Right lobe of liver (tissue), 6 donors: ENCODE measurements around the gene OR8B4. TPM values are rescaled to one million over a fixed set of nuclear protein-coding genes. Genes with fewer than 3 reads are reported as not detected.
A peak's percentile ranks its signal among the peaks of the same experiment; 100 is the strongest.
"Not testable (repeated sequence)": the region's sequence is repeated elsewhere in the genome, so short reads cannot be mapped to it uniquely, and the experiment has no call there.

Experiments used
- ATAC-seq, 4 donors: fragments of 200-7000 bp; cut with Tn5 transposase; one replicate each; pipeline ENCODE4 v1.9.1; 2020; ENCODE audit warnings: mild to moderate bottlenecking in 4 of 4, moderate library complexity in 4 of 4
- DNase-seq, 3 donors: peaks; one replicate each; pipeline ENCODE4 v3.0.0-alpha.2; 2020
- H3K27ac ChIP-seq, 3 donors: fragments of 200-600 bp; one replicate each; pipeline ENCODE4 v1.8.0; 2022
- H3K27me3 ChIP-seq, 2 donors: fragments of 200-600 bp; one replicate each; pipeline ENCODE4 v1.8.0; 2022
- H3K36me3 ChIP-seq, 4 donors: fragments of 200-600 bp; sonication (generic) in 1 of 4; one replicate each; pipeline versions ENCODE4 v1.5.1 to v1.8.0; 2017 to 2022; ENCODE audit warnings: control low read depth in 1 of 4
- H3K4me1 ChIP-seq, 4 donors: fragments of 200-600 bp; sonication (generic) in 1 of 4; one replicate each; pipeline versions ENCODE4 v1.5.1 to v1.8.0; 2017 to 2022; ENCODE audit warnings: control low read depth in 1 of 4
- H3K4me3 ChIP-seq, 3 donors: fragments of 200-600 bp; one replicate each; pipeline ENCODE4 v1.8.0; 2022
- H3K9me3 ChIP-seq, 4 donors: fragments of 200-600 bp; sonication (generic) in 1 of 4; one replicate each; pipeline versions ENCODE4 v1.5.1 to v1.8.0; 2017 to 2022; ENCODE audit warnings: control low read depth in 1 of 4
- POLR2A ChIP-seq: fragments of 450-650 bp; IDR thresholded peaks from one replicate; pipeline ENCODE4 v1.6.1; 2017; ENCODE audit warnings: antibody characterized with exemption, mild to moderate bottlenecking
- WGBS: methylation state at CpG from one replicate; pipeline ENCODE4 v1.1.6; 2018; ENCODE audit warnings: low coverage, low lambda C conversion rate; ENCODE audit not compliant: insufficient coverage; ENCODE audit errors: missing lambda C conversion rate; 5-methylcytosine and 5-hydroxymethylcytosine counted together
- intact Hi-C, 2 donors: fragments of 100-400 bp; cut with DNase I; formaldehyde crosslinking; loops; one replicate each; pipeline versions ENCODE4 v1.11.2 to v1.14.1; 2022
- total RNA-seq, 6 experiments: library from RNA; depleted of rRNA in 2 of 6; stranded (reverse); fragments of >200 nt in 2 of 6; fragmentation: NEBNext Ultra II Directional in 3 of 6; extraction: Animal tissue kit (Norgen Biotek cat#: 25700) in 3 of 6; gene quantifications; one replicate each; pipeline versions ENCODE4 v1.1.0 to v1.2.4, GENCODE V29; 2016 to 2023
- TF ChIP-seq, protein P1 (sequence below), 4 donors: fragments of 200-600 bp in 3 of 4; fragments of 450-650 bp in 1 of 4; IDR thresholded peaks; one replicate each; pipeline versions ENCODE4 v1.5.1 to v1.8.0; 2016 to 2022; ENCODE audit warnings: antibody characterized with exemption in 4 of 4, mild to moderate bottlenecking in 2 of 4
- donor health status: DM: no; HTN: yes; CAD: no.
- donor health status: DM: no; HTN: no; CAD: no.
- donor health status: DM: no; HTN: no; CAD: no.
- donor health status: DM: no; HTN: yes; CAD: no.
- donor health status: DM: no; HTN: yes; CAD: no.

Gene OR8B4
- total RNA-seq, 6 experiments from 2014 or later: not detected

DNA sequence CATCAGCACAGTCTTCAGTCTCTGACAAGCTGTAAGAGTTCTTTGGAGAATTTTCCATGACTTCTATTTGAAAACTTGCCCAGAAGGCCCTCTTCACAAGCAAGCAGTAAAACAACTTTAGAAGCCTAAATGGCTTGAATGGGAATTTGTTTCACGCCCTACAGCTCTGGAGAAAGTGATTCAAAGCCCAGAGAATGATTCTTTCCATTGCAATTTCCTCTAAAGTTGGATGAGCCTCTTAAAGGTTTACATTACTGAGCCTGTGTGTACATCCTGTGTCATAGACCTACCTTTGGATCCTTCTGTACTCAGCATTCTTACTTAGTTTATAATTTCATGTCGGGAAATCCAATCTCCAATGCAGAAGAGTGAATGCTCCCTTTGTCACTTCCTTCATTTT lies 19.1 kb downstream of the OR8B4 start:
- no peaks in the 10 kb centered on the region for H3K9me3 ChIP-seq
- no peaks in the 10 kb centered on the region for H3K36me3 ChIP-seq
- H3K27ac ChIP-seq: no peak overlapping the region
- no peak for ATAC-seq
- WGBS: 61% methylated on average over 2 of the region's 2 CpGs
- TF ChIP-seq POLR2A: no peak
- TF ChIP-seq, protein P1, sequence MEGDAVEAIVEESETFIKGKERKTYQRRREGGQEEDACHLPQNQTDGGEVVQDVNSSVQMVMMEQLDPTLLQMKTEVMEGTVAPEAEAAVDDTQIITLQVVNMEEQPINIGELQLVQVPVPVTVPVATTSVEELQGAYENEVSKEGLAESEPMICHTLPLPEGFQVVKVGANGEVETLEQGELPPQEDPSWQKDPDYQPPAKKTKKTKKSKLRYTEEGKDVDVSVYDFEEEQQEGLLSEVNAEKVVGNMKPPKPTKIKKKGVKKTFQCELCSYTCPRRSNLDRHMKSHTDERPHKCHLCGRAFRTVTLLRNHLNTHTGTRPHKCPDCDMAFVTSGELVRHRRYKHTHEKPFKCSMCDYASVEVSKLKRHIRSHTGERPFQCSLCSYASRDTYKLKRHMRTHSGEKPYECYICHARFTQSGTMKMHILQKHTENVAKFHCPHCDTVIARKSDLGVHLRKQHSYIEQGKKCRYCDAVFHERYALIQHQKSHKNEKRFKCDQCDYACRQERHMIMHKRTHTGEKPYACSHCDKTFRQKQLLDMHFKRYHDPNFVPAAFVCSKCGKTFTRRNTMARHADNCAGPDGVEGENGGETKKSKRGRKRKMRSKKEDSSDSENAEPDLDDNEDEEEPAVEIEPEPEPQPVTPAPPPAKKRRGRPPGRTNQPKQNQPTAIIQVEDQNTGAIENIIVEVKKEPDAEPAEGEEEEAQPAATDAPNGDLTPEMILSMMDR (IDR thresholded peaks at IDR 0.05): no peak
- no peaks in the 10 kb centered on the region for H3K27me3 ChIP-seq
- no peak for DNase-seq
- no peaks in the 10 kb centered on the region for H3K4me1 ChIP-seq
- intact Hi-C loops: no loop called here
- no peak overlapping the region for H3K4me3 ChIP-seq

DNA sequence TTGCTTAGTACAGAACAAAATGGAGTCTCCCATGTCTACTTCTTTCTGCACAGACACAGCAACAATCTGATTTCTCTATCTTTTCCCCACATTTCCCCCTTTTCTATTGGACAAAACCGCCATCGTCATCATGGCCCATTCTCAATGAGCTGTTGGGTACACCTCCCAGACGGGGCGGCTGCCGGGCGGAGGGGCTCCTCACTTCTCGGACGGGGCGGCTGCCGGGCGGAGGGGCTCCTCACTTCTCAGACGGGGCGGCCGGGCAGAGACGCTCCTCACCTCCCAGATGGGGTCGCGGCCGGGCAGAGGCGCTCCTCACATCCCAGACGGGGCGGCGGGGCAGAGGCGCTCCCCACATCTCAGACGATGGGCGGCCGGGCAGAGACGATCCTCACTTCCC lies 21.5 kb downstream of the OR8B4 start:
- DNase-seq, H3K9me3 ChIP-seq, H3K27me3 ChIP-seq, intact Hi-C loops, H3K36me3 ChIP-seq, H3K4me3 ChIP-seq, H3K4me1 ChIP-seq, ATAC-seq, H3K27ac ChIP-seq: not testable (repeated sequence)
- 81% methylated on average over 5 of the region's 27 CpGs for WGBS

DNA sequence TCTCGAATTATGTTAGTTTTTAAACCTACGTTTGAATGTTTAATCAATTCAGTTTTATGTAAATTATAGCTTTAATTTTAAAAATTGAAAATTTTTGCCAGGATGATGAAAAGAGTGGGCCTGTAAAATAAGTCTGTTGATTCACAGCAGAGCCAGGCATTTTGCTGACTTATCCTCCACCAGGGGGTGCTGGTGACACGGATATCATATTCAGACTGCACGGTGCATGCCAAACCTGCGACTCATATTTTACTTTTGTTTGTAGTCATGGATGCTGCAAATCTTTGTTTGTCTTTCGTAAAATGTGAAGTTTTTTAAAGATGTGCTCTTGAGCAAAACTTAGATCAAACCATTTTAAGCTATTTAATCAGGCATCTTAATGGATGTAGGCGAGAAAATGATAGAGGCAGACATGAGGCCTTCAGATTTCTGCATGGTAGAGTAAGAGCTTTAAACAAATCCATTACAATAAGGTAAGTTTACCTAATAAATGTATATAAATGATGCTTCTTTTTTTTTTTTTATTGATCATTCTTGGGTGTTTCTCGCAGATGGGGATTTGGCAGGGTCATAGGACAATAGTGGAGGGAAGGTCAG lies 22.2 kb downstream of the OR8B4 start:
- Histone ChIP-seq H3K9me3 (no peaks in the 10 kb centered on the region), H3K27ac (no peak overlapping the region), H3K4me3 (no peak overlapping the region), H3K27me3 (no peaks in the 10 kb centered on the region), H3K4me1 (no peaks in the 10 kb centered on the region), H3K36me3 (no peaks in the 10 kb centered on the region)
- 29% methylated on average over 8 of the region's 8 CpGs for WGBS
- DNase-seq (peak in 2 of 3 donors; percentile 51 to 68), ATAC-seq (peak; percentile 74 to 91 (median 80))
- TF ChIP-seq, protein P1 (IDR thresholded peaks at IDR 0.05): peak; percentile 37 to 79 (median 74)
- no peak for TF ChIP-seq POLR2A
- intact Hi-C loops: no loop called here

DNA sequence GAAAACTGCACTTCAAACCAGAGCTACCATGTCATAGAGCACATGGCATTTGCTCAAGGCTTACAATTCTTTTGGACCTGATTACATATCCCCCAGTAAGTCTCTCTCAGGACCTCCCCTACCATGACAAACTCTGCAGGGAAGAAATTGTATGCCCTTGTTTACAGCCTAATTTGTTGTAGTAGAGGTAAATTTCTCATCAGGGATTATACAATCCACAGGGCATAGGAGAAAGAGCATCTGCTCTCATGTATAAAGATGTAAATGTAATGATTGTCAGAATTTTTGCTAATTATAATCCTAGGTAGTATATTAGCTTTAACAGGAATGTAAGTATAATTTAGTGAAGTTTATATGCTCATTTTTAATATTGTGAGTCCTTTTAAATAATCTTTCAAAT lies 25.7 kb downstream of the OR8B4 start, which contains the start of gene OR8B3:
TSS of gene OR8B3 (minus strand) at position 101 of the 400 bp plus-strand sequence. CDS start 1,673 bp downstream, outside the sequence.
- no peak for ATAC-seq
- no peaks in the 10 kb centered on the region for H3K27me3 ChIP-seq
- no peaks in the 10 kb centered on the region for H3K4me1 ChIP-seq
- TF ChIP-seq, protein P1 (IDR thresholded peaks at IDR 0.05): no peak
- no peak for TF ChIP-seq POLR2A
- H3K27ac ChIP-seq: no peak within 1 kb of the TSS
- DNase-seq: no peak
- H3K36me3 ChIP-seq: no peaks in the 10 kb centered on the region
- intact Hi-C loops: no loop called here
- no peak within 1 kb of the TSS for H3K4me3 ChIP-seq
- no peaks in the 10 kb centered on the region for H3K9me3 ChIP-seq

DNA sequence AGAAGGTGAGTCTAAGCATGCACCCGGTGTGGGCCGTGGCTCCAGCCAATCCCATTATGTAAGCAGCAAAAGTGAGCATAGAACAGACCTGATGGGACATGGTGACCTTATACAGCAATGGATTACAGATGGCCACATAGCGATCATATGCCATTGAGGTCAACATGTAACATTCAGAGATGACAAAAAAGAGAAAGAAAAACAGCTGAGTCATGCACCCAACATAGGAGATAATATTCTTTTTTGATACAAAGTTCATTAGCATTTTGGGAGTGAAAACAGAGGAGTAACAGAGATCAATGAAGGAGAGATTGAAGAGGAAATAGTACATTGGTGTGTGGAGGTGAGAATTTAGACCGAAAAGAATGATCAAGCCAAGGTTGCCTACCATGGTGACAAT lies 27.8 kb downstream of the OR8B4 start:
- H3K4me3 ChIP-seq, DNase-seq, H3K4me1 ChIP-seq, H3K9me3 ChIP-seq, intact Hi-C loops, ATAC-seq, H3K27ac ChIP-seq, H3K36me3 ChIP-seq, H3K27me3 ChIP-seq: not testable (repeated sequence)
- 69% methylated on average over 2 of the region's 4 CpGs for WGBS

DNA sequence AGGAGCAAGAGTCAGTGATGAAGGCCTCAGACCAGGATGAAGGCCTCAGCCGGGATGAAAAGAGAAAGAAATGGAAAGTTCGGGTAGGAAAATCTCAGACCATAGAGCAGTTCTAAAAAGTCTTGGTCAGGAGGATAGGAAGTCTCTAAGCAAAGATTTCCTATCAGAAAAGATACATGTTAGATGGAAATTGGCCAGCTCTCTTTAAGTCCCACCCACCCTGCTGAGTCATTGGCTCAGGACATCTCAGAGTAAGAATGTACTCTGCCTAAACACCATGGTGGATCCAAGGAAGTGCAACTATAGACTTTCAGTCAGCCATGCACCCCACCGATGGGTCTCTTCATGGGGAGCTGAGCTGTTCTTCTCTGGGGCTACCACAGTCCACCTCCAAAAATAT lies 30.3 kb downstream of the OR8B4 start:
- no peak overlapping the region for H3K4me3 ChIP-seq
- no peaks in the 10 kb centered on the region for H3K27me3 ChIP-seq
- 58% methylated on average over 2 of the region's 3 CpGs for WGBS
- H3K36me3 ChIP-seq: no peaks in the 10 kb centered on the region
- H3K9me3 ChIP-seq: no peaks in the 10 kb centered on the region
- ATAC-seq (no peak), DNase-seq (no peak)
- TF ChIP-seq, protein P1 (IDR thresholded peaks at IDR 0.05): no peak
- TF ChIP-seq POLR2A: no peak
- no peaks in the 10 kb centered on the region for H3K4me1 ChIP-seq
- intact Hi-C loops: no loop called here
- no peak overlapping the region for H3K27ac ChIP-seq
